Measurements from ENCODE around the gene PCBP3.

DNA sequence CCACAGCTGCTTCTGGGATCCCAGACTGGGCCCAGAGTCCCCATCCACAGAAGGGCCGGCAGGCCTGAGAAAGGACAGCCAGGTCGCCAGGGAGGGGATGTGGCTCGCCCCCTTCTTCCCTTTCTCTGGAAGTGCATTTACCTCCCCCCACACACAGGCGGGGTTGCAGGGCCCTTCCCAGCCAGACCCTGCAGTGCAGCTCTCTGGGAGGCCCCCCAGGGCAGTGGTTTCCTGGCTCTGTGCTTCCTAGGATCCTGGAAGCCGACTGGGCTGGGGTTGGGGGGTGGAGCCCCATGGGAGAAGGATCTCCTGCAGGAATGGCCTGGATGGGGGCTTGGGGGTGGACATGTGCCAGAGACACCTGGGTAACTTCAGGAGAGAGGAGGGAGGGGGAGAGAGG is 333.9 kb downstream of the PCBP3 start:
- no peak for TF ChIP-seq SP2 (IDR thresholded peaks at IDR 0.05; ENCODE audit: low read length)
- TF ChIP-seq, protein P1, sequence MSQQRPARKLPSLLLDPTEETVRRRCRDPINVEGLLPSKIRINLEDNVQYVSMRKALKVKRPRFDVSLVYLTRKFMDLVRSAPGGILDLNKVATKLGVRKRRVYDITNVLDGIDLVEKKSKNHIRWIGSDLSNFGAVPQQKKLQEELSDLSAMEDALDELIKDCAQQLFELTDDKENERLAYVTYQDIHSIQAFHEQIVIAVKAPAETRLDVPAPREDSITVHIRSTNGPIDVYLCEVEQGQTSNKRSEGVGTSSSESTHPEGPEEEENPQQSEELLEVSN (IDR thresholded peaks at IDR 0.05), result no peak
- TF ChIP-seq, protein P2, sequence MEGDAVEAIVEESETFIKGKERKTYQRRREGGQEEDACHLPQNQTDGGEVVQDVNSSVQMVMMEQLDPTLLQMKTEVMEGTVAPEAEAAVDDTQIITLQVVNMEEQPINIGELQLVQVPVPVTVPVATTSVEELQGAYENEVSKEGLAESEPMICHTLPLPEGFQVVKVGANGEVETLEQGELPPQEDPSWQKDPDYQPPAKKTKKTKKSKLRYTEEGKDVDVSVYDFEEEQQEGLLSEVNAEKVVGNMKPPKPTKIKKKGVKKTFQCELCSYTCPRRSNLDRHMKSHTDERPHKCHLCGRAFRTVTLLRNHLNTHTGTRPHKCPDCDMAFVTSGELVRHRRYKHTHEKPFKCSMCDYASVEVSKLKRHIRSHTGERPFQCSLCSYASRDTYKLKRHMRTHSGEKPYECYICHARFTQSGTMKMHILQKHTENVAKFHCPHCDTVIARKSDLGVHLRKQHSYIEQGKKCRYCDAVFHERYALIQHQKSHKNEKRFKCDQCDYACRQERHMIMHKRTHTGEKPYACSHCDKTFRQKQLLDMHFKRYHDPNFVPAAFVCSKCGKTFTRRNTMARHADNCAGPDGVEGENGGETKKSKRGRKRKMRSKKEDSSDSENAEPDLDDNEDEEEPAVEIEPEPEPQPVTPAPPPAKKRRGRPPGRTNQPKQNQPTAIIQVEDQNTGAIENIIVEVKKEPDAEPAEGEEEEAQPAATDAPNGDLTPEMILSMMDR (IDR thresholded peaks at IDR 0.05; ENCODE audit: control extremely low read depth in 1 of 3, insufficient read depth in 1 of 3, low read depth in 1 of 3, low read length in 3 of 3), result no peak
- TF ChIP-seq POU5F1 (IDR thresholded peaks at IDR 0.05; ENCODE audit: low read depth, low read length), result no peak
- TF ChIP-seq POLR2AphosphoS5 (IDR thresholded peaks at IDR 0.05; ENCODE audit: low read depth, low read length), result no peak
- no peak for TF ChIP-seq YY1 (IDR thresholded peaks at IDR 0.05; ENCODE audit: low read depth, low read length)
- TF ChIP-seq EZH2 (IDR thresholded peaks at IDR 0.05; ENCODE audit: low read depth, low read length, severe bottlenecking), result no peak
- TF ChIP-seq SRF (IDR thresholded peaks at IDR 0.05; ENCODE audit: low read depth, low read length), result no peak
- no peak for TF ChIP-seq POLR2A (IDR thresholded peaks at IDR 0.05; ENCODE audit: control extremely low read depth in 1 of 2, low read depth in 2 of 2, low read length in 2 of 2)
